ENCODE data around the gene OTUD6A. TPM values are rescaled to one million over a fixed set of nuclear protein-coding genes. Genes with fewer than 3 reads are reported as not detected.

OTUD6A gene, protein sequence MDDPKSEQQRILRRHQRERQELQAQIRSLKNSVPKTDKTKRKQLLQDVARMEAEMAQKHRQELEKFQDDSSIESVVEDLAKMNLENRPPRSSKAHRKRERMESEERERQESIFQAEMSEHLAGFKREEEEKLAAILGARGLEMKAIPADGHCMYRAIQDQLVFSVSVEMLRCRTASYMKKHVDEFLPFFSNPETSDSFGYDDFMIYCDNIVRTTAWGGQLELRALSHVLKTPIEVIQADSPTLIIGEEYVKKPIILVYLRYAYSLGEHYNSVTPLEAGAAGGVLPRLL
- total RNA-seq: not detected in 2 replicates

DNA sequence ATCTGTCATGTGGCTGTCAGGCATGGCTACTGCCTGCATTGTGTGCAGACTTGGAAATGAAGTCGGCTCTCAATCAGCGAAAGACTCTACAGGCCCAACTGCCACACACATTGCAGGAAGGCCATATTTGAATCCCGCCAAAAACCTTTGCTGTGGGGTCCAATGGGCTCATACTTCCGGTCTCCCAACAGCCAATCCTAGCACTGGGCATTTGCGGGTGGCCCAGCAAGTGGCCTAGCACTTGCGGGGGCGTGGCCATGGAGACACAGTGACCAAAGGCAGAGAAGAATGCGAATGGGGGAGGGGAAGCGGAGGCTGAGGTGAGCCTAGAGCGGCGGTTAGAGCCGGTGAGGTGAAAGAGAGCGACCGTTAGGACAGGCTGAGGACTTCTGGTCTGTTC lies at the start of gene OTUD6A:
OTUD6A (plus strand) TSS at position 382 of the 400 bp plus-strand sequence. CDS start 68 bp downstream, outside the sequence.
- no peak for FAIRE-seq
- TF ChIP-seq, protein P1, sequence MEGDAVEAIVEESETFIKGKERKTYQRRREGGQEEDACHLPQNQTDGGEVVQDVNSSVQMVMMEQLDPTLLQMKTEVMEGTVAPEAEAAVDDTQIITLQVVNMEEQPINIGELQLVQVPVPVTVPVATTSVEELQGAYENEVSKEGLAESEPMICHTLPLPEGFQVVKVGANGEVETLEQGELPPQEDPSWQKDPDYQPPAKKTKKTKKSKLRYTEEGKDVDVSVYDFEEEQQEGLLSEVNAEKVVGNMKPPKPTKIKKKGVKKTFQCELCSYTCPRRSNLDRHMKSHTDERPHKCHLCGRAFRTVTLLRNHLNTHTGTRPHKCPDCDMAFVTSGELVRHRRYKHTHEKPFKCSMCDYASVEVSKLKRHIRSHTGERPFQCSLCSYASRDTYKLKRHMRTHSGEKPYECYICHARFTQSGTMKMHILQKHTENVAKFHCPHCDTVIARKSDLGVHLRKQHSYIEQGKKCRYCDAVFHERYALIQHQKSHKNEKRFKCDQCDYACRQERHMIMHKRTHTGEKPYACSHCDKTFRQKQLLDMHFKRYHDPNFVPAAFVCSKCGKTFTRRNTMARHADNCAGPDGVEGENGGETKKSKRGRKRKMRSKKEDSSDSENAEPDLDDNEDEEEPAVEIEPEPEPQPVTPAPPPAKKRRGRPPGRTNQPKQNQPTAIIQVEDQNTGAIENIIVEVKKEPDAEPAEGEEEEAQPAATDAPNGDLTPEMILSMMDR (IDR thresholded peaks at IDR 0.05; ENCODE audit: insufficient read depth, low read length, severe bottlenecking): no peak
- Histone ChIP-seq H3K36me3 (ENCODE audit: control insufficient read depth, insufficient read depth, low read length) (no peaks in the 10 kb centered on the region), H3K4me3 (ENCODE audit: low read depth, low read length) (no peak within 1 kb of the TSS), H3K27me3 (ENCODE audit: control insufficient read depth, insufficient read depth, low read length) (no peaks in the 10 kb centered on the region)
- DNase-seq (ENCODE audit: low read depth): no peak

GRCh38 chrX:70012756-70013155 lies 49.5 kb upstream of the OTUD6A start:
- no peak for DNase-seq (ENCODE audit: low read depth)
- TF ChIP-seq, protein P1 (IDR thresholded peaks at IDR 0.05; ENCODE audit: insufficient read depth, low read length, severe bottlenecking): no peak
- H3K27me3 ChIP-seq (ENCODE audit: control insufficient read depth, insufficient read depth, low read length): no peaks in the 10 kb centered on the region
- H3K36me3 ChIP-seq (ENCODE audit: control insufficient read depth, insufficient read depth, low read length): no peaks in the 10 kb centered on the region
- FAIRE-seq: no peak
- no peak overlapping the region for H3K4me3 ChIP-seq (ENCODE audit: low read depth, low read length)

- no peaks in the 10 kb centered on the region for H3K27me3 ChIP-seq (ENCODE audit: control insufficient read depth, insufficient read depth, low read length)
- FAIRE-seq (no peak), DNase-seq (ENCODE audit: low read depth) (no peak)
- H3K4me3 ChIP-seq (ENCODE audit: low read depth, low read length): no peak overlapping the region
- H3K36me3 ChIP-seq (ENCODE audit: control insufficient read depth, insufficient read depth, low read length): no peaks in the 10 kb centered on the region
- TF ChIP-seq, protein P1 (IDR thresholded peaks at IDR 0.05; ENCODE audit: insufficient read depth, low read length, severe bottlenecking): no peak
Observed at GRCh38 chrX:70013466-70014381, 48.5 kb upstream of the OTUD6A start.

GRCh38 chrX:70016513-70016912 lies 45.7 kb upstream of the OTUD6A start:
- FAIRE-seq (no peak), DNase-seq (ENCODE audit: low read depth) (no peak)
- no peak overlapping the region for H3K4me3 ChIP-seq (ENCODE audit: low read depth, low read length)
- TF ChIP-seq, protein P1 (IDR thresholded peaks at IDR 0.05; ENCODE audit: insufficient read depth, low read length, severe bottlenecking): no peak
- H3K36me3 ChIP-seq (ENCODE audit: control insufficient read depth, insufficient read depth, low read length): no peaks in the 10 kb centered on the region
- H3K27me3 ChIP-seq (ENCODE audit: control insufficient read depth, insufficient read depth, low read length): no peaks in the 10 kb centered on the region

DNA sequence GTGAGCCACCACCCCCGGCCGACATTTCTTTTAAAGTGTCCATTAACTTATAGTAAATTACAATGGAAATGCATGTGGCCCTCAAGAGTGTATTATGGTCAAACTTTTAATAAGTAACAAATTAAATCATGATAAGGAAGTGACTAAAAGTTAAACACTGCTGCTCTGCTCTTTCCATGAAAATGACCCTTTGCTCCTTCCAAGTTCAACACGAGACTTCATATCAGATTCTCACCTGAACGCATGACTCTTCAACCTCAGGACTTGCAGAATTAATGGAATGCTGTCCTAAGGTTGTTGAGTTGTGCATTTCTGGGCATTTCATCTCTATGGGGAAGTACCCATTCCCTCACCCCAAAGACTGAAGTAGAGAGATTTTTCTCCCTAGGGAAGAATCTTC lies 39.6 kb upstream of the OTUD6A start:
- no peak overlapping the region for H3K4me3 ChIP-seq (ENCODE audit: low read depth, low read length)
- H3K27me3 ChIP-seq (ENCODE audit: control insufficient read depth, insufficient read depth, low read length): no peaks in the 10 kb centered on the region
- DNase-seq (ENCODE audit: low read depth): no peak
- TF ChIP-seq, protein P1 (IDR thresholded peaks at IDR 0.05; ENCODE audit: insufficient read depth, low read length, severe bottlenecking): no peak
- no peak for FAIRE-seq
- H3K36me3 ChIP-seq (ENCODE audit: control insufficient read depth, insufficient read depth, low read length): no peaks in the 10 kb centered on the region
